Osteocyte (in vitro differentiated cells): ENCODE data around the gene GRHL1. TPM values are rescaled to one million over a fixed set of nuclear protein-coding genes. Genes with fewer than 3 reads are reported as not detected.

Experiments
- DNase-seq: peaks from one replicate; pipeline ENCODE4 v3.0.0; 2021; ENCODE audit warnings: mixed read lengths; ENCODE audit not compliant: unreplicated experiment; ENCODE audit errors: extremely low spot score
- H3K27ac Mint-ChIP-seq: one replicate; pipeline ENCODE4 v1.8.0; 2021; ENCODE audit warnings: mild to moderate bottlenecking, mixed read lengths; ENCODE audit not compliant: unreplicated experiment
- H3K27me3 Mint-ChIP-seq: one replicate; pipeline ENCODE4 v1.8.0; 2021; ENCODE audit warnings: mixed read lengths; ENCODE audit not compliant: unreplicated experiment
- H3K36me3 Mint-ChIP-seq: one replicate; pipeline ENCODE4 v1.8.0; 2021; ENCODE audit warnings: mixed read lengths; ENCODE audit not compliant: unreplicated experiment
- H3K4me1 Mint-ChIP-seq: one replicate; pipeline ENCODE4 v1.8.0; 2021; ENCODE audit warnings: mixed read lengths; ENCODE audit not compliant: unreplicated experiment
- H3K4me3 Mint-ChIP-seq: one replicate; pipeline ENCODE4 v1.8.0; 2021; ENCODE audit warnings: mild to moderate bottlenecking, moderate library complexity, mixed read lengths; ENCODE audit not compliant: unreplicated experiment
- H3K9me3 Mint-ChIP-seq: one replicate; pipeline ENCODE4 v1.8.0; 2021; ENCODE audit warnings: mixed read lengths; ENCODE audit not compliant: unreplicated experiment
- total RNA-seq: library from RNA; stranded (reverse); gene quantifications from 2 replicates; pipeline ENCODE4 v1.2.1, GENCODE V29; 2021
- TF ChIP-seq, protein P1 (sequence below): fragments of 200-600 bp; sonication (generic); IDR thresholded peaks from 2 replicates; pipeline ENCODE4 v1.5.0; 2021; ENCODE audit warnings: antibody characterized with exemption, mild to moderate bottlenecking, moderate library complexity

The GRHL1 gene
- total RNA-seq, 1 donor from 2014 or later: 0.32 TPM

DNA sequence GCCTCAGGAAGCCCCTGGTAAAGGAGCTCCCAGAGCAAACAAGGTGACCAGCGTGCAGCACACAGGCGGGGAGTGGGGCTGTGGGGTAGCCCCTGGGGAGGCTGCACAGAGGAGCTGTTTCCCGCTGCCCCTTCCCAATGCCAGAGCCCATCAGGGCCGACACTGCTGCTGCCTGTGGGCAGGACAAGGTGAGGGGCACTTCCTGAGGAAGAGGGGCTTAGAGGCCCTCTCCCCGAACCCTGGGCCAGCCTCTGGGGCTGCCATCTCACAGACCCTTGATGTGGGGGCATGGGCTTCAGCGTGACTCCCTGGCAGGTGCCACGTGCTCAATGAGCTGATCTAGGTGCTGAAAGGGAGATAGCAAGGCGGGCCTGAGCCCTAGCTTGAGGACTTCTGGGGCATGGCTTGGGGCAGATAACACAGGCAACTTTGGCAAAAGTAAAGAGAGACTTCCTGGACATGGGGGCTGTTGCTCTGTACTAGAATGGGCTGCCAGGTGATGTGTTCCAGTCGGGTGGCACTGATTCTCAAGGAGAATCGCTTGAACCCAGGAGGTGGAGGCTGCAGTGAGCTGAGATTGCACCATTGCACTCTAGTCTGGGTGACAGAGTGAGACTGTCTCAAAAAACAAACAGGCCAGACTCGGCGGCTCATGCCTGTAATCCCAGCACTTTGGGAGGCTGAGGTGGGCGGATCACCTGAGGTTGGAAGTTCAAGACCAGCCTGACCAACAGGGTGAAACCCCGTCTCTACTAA, 81.9 kb downstream of the GRHL1 start:
- Mint-ChIP-seq H3K9me3 (no peaks in the 10 kb centered on the region), H3K27ac (no peak overlapping the region), H3K4me3 (no peak overlapping the region), H3K4me1 (peaks cover 37% of the 10 kb centered on the region), H3K27me3 (no peaks in the 10 kb centered on the region), H3K36me3 (no peaks in the 10 kb centered on the region)
- no peak for DNase-seq
- TF ChIP-seq, protein P1, sequence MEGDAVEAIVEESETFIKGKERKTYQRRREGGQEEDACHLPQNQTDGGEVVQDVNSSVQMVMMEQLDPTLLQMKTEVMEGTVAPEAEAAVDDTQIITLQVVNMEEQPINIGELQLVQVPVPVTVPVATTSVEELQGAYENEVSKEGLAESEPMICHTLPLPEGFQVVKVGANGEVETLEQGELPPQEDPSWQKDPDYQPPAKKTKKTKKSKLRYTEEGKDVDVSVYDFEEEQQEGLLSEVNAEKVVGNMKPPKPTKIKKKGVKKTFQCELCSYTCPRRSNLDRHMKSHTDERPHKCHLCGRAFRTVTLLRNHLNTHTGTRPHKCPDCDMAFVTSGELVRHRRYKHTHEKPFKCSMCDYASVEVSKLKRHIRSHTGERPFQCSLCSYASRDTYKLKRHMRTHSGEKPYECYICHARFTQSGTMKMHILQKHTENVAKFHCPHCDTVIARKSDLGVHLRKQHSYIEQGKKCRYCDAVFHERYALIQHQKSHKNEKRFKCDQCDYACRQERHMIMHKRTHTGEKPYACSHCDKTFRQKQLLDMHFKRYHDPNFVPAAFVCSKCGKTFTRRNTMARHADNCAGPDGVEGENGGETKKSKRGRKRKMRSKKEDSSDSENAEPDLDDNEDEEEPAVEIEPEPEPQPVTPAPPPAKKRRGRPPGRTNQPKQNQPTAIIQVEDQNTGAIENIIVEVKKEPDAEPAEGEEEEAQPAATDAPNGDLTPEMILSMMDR: no peak

DNA sequence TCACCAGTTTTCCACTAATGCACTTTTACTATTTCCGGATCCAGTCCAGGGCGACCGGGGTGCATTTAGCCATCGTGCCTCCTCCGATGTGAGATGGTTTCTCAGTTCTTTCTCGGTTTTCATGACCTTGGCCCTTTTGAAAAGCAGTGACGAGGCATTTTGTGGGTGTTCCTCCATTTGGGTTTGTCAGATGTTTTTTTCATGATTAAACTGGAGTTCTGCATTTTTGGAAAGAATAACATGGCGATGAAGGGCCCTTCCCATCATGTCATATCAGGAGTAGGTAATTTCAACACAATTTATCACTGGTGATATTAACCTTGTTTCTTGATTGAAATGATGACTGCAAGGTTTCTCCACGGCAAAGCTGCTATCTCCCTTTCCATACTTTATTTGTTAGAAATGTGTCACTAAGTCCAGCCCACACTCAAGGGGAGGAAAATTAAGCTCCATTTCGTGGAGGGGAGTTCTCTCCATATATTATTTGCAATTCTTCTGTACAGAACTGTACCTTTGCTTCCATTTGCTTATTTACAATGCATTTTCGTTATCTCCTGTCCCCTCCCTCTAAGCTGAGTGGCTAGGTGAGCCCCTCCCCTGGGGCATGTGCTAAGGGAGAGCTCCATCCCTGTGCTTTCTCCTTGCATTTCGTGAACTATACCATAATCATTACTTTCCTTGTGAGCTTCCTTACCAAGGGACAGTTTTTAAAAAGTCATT, 83.0 kb downstream of the GRHL1 start:
- Mint-ChIP-seq H3K36me3 (no peaks in the 10 kb centered on the region), H3K4me3 (no peak overlapping the region), H3K9me3 (no peaks in the 10 kb centered on the region), H3K27ac (no peak overlapping the region), H3K27me3 (no peaks in the 10 kb centered on the region), H3K4me1 (peaks cover 27% of the 10 kb centered on the region)
- no peak for DNase-seq
- TF ChIP-seq, protein P1: no peak

DNA sequence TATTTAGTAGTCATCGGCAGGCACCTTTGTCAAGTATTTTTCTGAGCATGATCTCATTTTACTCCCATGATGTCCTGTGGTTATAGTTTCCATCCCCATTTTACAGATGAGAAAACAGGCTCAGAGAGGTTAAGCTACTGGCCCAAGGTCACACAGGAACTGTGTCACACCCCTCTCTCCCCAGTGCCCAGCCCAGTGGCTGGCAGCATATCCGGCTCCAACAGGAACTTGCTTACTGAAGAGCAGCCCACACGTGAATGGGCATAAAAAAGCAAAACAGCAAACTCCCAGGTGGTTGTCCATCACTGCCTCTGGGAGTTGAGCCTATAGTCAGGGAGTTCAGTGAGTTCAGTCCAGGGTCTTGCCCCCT, 83.5 kb downstream of the GRHL1 start:
- Mint-ChIP-seq H3K27ac (no peak overlapping the region), H3K27me3 (no peaks in the 10 kb centered on the region), H3K36me3 (no peaks in the 10 kb centered on the region), H3K4me1 (peaks cover 22% of the 10 kb centered on the region), H3K9me3 (no peaks in the 10 kb centered on the region), H3K4me3 (no peak overlapping the region)
- TF ChIP-seq, protein P1: no peak
- no peak for DNase-seq

DNA sequence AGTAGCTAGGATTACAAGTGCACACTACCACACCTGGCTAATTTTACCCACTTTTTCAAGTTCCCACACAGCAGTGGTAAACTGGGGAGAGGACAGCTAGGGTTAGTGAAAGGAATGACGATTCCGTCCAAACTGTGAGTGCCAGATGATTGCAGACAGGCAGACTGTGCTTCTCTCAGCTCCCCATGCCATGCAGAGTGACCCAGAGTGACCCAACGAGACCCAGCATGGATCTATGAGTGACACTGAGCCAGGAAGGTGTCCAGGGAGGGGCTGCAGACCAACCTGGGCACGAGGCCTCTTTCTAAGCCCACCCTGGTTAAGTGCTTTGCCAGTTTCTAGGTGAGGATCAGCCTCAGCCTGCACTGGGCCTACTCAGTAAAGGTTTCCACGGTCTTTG, 84.1 kb downstream of the GRHL1 start:
- Mint-ChIP-seq H3K4me3 (no peak overlapping the region), H3K4me1 (peaks cover 17% of the 10 kb centered on the region), H3K9me3 (no peaks in the 10 kb centered on the region), H3K36me3 (no peaks in the 10 kb centered on the region), H3K27me3 (no peaks in the 10 kb centered on the region), H3K27ac (peak overlapping the region; percentile 62)
- TF ChIP-seq, protein P1: no peak
- no peak for DNase-seq
